Activated CD4-positive, alpha-beta T cell treated with anti-CD3 and anti-CD28 coated beads, Interleukin-2, amount 10 ng/mL, durations not matched to agents 7 days and 5 days (primary cell): Measurements from ENCODE around the gene KCTD14. TPM values are rescaled to one million over a fixed set of nuclear protein-coding genes. Genes with fewer than 3 reads are reported as not detected.

Source experiments
- CTCF ChIA-PET: fragments of 350-600 bp; sonication (Branson Sonifier 250); formaldehyde crosslinking; loops from one replicate; lab custom pipeline; 2021; ENCODE audit warnings: antibody characterized with exemption; lab: Charles Lee
- POLR2A ChIA-PET: fragments of 350-600 bp; sonication (Branson Sonifier 250); formaldehyde crosslinking; loops from one replicate; lab custom pipeline; 2021; ENCODE audit warnings: antibody characterized with exemption; lab: Charles Lee
- DNase-seq: peaks from one replicate; pipeline ENCODE4 v3.0.0-alpha.2; 2020
- H3K27ac Mint-ChIP-seq: one replicate; pipeline ENCODE4 v1.8.0; 2021; ENCODE audit warnings: mild to moderate bottlenecking, moderate library complexity, mixed read lengths
- H3K27me3 Mint-ChIP-seq: one replicate; pipeline ENCODE4 v1.8.0; 2021; ENCODE audit warnings: mixed read lengths
- H3K36me3 Mint-ChIP-seq: one replicate; pipeline ENCODE4 v1.8.0; 2021; ENCODE audit warnings: low read depth, mixed read lengths
- H3K4me1 Mint-ChIP-seq: one replicate; pipeline ENCODE4 v1.8.0; 2021; ENCODE audit warnings: mixed read lengths
- H3K4me3 Mint-ChIP-seq: one replicate; pipeline ENCODE4 v1.8.0; 2021; ENCODE audit warnings: mild to moderate bottlenecking, moderate library complexity, mixed read lengths
- H3K9me3 Mint-ChIP-seq: one replicate; pipeline ENCODE4 v1.8.0; 2021; ENCODE audit warnings: mixed read lengths
- total RNA-seq, 2 experiments: library from RNA; stranded (reverse); gene quantifications; one replicate each; pipeline ENCODE4 v1.2.3, GENCODE V29; 2021

Gene KCTD14
- total RNA-seq, 2 experiments from 2014 or later = 0.19 to 0.25 TPM

GRCh38 chr11:77967753-77968152, 55.3 kb downstream of the KCTD14 start:
- no peak overlapping the region for H3K4me3 Mint-ChIP-seq
- no peak for DNase-seq
- no peaks in the 10 kb centered on the region for H3K27me3 Mint-ChIP-seq
- ChIA-PET POLR2A (no interaction called here), CTCF (no interaction called here)
- H3K36me3 Mint-ChIP-seq = peaks cover 12% of the 10 kb centered on the region
- H3K4me1 Mint-ChIP-seq = no peaks in the 10 kb centered on the region
- H3K9me3 Mint-ChIP-seq = no peaks in the 10 kb centered on the region
- H3K27ac Mint-ChIP-seq = no peak overlapping the region

DNA sequence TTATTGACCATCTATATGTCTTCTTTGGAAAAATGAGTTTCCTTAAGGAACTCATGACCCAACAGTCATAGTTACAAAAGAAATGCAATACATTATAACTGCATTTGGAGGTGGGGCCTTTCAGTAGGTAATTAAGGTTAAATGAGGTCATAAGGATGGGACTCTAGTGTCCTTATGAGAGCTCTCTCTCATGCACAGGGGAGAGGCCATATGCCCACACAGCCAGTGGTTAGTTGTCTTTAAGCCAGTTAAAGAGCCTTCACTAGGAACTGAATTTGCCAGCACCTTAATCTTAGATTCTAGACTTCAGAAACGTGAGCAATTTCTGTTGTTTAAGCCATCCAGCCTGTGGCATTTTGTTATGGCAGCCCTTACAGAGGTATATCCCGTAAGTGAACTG, 56.0 kb downstream of the KCTD14 start:
- no peaks in the 10 kb centered on the region for H3K27me3 Mint-ChIP-seq
- no peaks in the 10 kb centered on the region for H3K9me3 Mint-ChIP-seq
- DNase-seq = no peak
- no peaks in the 10 kb centered on the region for H3K4me1 Mint-ChIP-seq
- POLR2A ChIA-PET = no interaction called here
- no peak overlapping the region for H3K4me3 Mint-ChIP-seq
- peaks cover 12% of the 10 kb centered on the region for H3K36me3 Mint-ChIP-seq
- H3K27ac Mint-ChIP-seq = no peak overlapping the region
- CTCF ChIA-PET = no interaction called here

DNA sequence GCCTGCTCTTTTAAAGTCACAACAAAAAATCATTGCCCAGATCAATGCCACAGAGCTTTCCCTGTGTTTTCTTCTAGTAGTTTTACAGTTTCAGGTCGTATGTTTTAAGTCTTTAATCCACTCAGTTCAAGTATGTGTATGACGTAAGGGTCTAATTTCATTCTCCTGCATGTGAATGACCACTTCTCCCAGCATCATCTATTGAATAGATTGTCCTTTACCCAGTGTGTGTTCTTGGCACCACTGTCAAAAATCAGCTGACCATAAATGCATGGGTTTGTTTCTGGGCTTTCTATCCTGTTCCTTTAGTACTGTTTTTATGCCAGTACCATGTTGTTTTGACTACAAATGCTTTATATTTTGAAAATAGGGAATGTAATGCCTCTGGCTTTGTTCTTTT, 56.7 kb downstream of the KCTD14 start:
- Mint-ChIP-seq H3K4me3 (no peak overlapping the region), H3K27ac (no peak overlapping the region), H3K4me1 (no peaks in the 10 kb centered on the region), H3K27me3 (no peaks in the 10 kb centered on the region), H3K36me3 (peaks cover 9% of the 10 kb centered on the region), H3K9me3 (no peaks in the 10 kb centered on the region)
- DNase-seq = no peak
- POLR2A ChIA-PET = no interaction called here
- CTCF ChIA-PET = no interaction called here

Other genes starting within 250 kb of the KCTD14 start
- gene RSF1, start 202.6 kb downstream of the KCTD14 start, total RNA-seq = 10 to 100 TPM; 57.8 to 62.5 TPM
- gene AAMDC, start 202.1 kb downstream of the KCTD14 start, total RNA-seq = 10 to 100 TPM in 1 of 2 experiments, 1 to 10 TPM in 1; 9.8 to 18.8 TPM
- 10 to 100 TPM; 49.1 to 50.3 TPM for gene INTS4, start 28.6 kb downstream of the KCTD14 start, total RNA-seq
- not detected for gene THRSP, start 40.6 kb upstream of the KCTD14 start, total RNA-seq
- gene NDUFC2, start 56.6 kb upstream of the KCTD14 start, total RNA-seq = 100 to 1,000 TPM; 182 to 220 TPM
- 10 to 100 TPM; 51.2 to 70.3 TPM for gene ALG8, start 116.3 kb upstream of the KCTD14 start, total RNA-seq
- 1 to 10 TPM; 8.9 TPM for gene KCTD21, start 165.3 kb upstream of the KCTD14 start, total RNA-seq
- 10 to 100 TPM; 13.0 to 13.2 TPM for gene USP35, start 165.6 kb upstream of the KCTD14 start, total RNA-seq